ENCODE data around the gene STPG1. TPM values are rescaled to one million over a fixed set of nuclear protein-coding genes. Genes with fewer than 3 reads are reported as not detected.
"Not testable (repeated sequence)": the region's sequence is repeated elsewhere in the genome, so short reads cannot be mapped to it uniquely, and the experiment has no call there.

The STPG1 gene
- total RNA-seq, 1 donor from 2014 or later, result 10.0 TPM

DNA sequence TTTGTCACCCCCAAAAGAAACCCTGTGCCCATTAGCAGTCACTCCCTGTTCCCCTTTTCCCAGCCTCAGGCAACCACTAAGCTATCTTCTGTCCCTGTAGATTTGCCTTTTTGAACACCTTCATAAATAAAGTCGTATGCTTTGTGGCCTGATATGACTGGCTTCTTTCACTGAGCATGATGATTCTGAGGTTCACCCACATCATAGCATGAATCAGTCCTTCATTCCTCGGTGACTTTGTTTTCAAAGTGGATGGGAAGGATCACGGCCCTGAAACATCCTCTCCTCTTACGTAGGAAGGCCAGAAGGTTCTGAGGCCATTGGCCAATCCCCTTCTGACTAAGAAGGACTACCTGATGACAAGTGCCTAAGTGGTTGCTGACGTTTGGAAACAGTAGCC, 41.1 kb upstream of the STPG1 start:
- Mint-ChIP-seq H3K27me3 (ENCODE audit: unreplicated experiment) (no peaks in the 10 kb centered on the region), H3K4me3 (ENCODE audit: unreplicated experiment) (no peak overlapping the region), H3K4me1 (ENCODE audit: unreplicated experiment) (peaks cover 7% of the 10 kb centered on the region), H3K27ac (ENCODE audit: unreplicated experiment) (no peak overlapping the region), H3K9me3 (ENCODE audit: unreplicated experiment) (no peaks in the 10 kb centered on the region), H3K36me3 (ENCODE audit: low read depth, unreplicated experiment) (no peaks in the 10 kb centered on the region)
- DNase-seq (ENCODE audit: low spot score), result no peak
- TF ChIP-seq, protein P1, sequence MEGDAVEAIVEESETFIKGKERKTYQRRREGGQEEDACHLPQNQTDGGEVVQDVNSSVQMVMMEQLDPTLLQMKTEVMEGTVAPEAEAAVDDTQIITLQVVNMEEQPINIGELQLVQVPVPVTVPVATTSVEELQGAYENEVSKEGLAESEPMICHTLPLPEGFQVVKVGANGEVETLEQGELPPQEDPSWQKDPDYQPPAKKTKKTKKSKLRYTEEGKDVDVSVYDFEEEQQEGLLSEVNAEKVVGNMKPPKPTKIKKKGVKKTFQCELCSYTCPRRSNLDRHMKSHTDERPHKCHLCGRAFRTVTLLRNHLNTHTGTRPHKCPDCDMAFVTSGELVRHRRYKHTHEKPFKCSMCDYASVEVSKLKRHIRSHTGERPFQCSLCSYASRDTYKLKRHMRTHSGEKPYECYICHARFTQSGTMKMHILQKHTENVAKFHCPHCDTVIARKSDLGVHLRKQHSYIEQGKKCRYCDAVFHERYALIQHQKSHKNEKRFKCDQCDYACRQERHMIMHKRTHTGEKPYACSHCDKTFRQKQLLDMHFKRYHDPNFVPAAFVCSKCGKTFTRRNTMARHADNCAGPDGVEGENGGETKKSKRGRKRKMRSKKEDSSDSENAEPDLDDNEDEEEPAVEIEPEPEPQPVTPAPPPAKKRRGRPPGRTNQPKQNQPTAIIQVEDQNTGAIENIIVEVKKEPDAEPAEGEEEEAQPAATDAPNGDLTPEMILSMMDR (IDR thresholded peaks at IDR 0.05; ENCODE audit: unreplicated experiment), result no peak

DNA sequence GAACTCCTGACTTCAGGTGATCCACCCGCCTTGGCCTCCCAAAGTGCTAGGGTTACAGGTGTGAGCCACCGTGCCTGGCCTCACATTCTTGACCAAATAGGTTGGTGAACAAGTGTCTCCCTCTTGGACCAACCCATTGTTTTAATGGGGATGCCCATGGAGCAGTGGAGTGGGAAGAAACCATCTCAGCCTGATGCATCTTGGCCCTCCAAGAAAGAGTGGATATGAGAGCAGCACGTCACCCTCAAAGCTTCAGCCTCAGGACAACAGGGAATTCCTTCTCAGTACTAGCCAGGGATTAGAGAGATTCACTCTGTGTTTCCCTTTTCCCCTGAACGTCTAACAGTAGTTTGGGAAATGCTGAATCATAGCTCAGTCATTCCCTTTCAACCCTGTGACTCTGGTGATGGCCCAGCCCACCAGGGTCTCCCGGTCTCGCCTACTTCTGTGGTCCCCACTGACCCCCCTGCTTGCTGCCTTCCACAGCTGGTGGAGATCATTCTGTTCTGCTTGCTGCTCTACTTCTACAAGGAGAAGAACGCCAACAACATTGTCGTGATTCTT, 39.4 kb upstream of the STPG1 start:
- no peak for DNase-seq (ENCODE audit: low spot score)
- Mint-ChIP-seq H3K9me3 (ENCODE audit: unreplicated experiment) (no peaks in the 10 kb centered on the region), H3K27me3 (ENCODE audit: unreplicated experiment) (no peaks in the 10 kb centered on the region), H3K4me1 (ENCODE audit: unreplicated experiment) (peaks cover 7% of the 10 kb centered on the region), H3K27ac (ENCODE audit: unreplicated experiment) (no peak overlapping the region), H3K4me3 (ENCODE audit: unreplicated experiment) (no peak overlapping the region), H3K36me3 (ENCODE audit: low read depth, unreplicated experiment) (no peaks in the 10 kb centered on the region)
- TF ChIP-seq, protein P1 (IDR thresholded peaks at IDR 0.05; ENCODE audit: unreplicated experiment), result no peak

DNA sequence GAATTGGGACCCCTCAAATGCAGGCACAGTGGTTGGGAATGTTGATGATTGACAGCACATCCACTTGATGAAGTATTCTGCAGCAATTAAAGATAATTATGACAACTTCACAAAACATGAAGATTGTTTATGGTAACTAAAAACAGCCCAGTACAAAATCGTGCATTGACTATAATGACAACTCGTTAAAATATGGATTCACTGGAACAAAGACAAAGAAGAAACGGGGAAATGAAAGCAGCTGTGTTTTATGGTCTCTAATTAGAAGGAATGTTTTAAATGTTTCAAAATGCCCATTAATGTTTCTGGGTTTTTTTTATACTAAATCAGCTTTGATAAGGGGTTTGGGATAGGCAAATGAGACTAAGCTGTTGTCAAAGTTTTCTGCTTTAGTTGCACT, 38.2 kb upstream of the STPG1 start:
- Mint-ChIP-seq H3K4me3 (ENCODE audit: unreplicated experiment) (no peak overlapping the region), H3K9me3 (ENCODE audit: unreplicated experiment) (no peaks in the 10 kb centered on the region), H3K27ac (ENCODE audit: unreplicated experiment) (no peak overlapping the region), H3K36me3 (ENCODE audit: low read depth, unreplicated experiment) (no peaks in the 10 kb centered on the region), H3K4me1 (ENCODE audit: unreplicated experiment) (peaks cover 7% of the 10 kb centered on the region), H3K27me3 (ENCODE audit: unreplicated experiment) (peaks cover 1% of the 10 kb centered on the region)
- no peak for DNase-seq (ENCODE audit: low spot score)
- TF ChIP-seq, protein P1 (IDR thresholded peaks at IDR 0.05; ENCODE audit: unreplicated experiment), result no peak

DNA sequence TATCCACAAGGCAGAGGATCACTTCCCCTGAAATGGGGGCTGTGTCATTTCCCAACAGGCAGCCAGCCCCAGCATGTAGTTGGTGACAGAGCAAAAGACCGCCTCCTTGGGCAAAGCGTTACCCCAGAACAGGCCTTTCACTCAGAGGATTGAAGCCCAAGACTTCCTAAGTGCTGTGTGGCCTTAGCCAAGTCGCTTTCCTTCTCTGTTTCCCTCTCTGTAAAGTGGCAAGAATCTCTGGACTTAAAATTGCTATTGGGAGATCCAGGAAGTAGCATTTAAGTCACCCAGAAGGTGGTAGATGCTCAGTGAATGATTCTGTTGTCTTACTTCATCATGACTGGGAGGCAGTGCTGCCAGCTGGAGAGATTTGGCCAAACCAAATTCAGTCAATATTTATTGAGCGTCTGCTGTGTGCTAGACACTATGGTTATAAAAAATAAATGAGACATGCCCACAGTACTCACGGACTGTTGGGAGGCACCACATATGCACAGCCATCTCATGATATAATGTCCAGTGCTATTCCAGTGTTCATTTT, 37.3 kb upstream of the STPG1 start:
- Mint-ChIP-seq H3K4me3 (ENCODE audit: unreplicated experiment) (no peak overlapping the region), H3K27ac (ENCODE audit: unreplicated experiment) (no peak overlapping the region), H3K9me3 (ENCODE audit: unreplicated experiment) (no peaks in the 10 kb centered on the region), H3K27me3 (ENCODE audit: unreplicated experiment) (peaks cover 1% of the 10 kb centered on the region), H3K36me3 (ENCODE audit: low read depth, unreplicated experiment) (peaks cover under 1% of the 10 kb centered on the region), H3K4me1 (ENCODE audit: unreplicated experiment) (peaks cover 7% of the 10 kb centered on the region)
- no peak for DNase-seq (ENCODE audit: low spot score)
- TF ChIP-seq, protein P1 (IDR thresholded peaks at IDR 0.05; ENCODE audit: unreplicated experiment), result no peak

DNA sequence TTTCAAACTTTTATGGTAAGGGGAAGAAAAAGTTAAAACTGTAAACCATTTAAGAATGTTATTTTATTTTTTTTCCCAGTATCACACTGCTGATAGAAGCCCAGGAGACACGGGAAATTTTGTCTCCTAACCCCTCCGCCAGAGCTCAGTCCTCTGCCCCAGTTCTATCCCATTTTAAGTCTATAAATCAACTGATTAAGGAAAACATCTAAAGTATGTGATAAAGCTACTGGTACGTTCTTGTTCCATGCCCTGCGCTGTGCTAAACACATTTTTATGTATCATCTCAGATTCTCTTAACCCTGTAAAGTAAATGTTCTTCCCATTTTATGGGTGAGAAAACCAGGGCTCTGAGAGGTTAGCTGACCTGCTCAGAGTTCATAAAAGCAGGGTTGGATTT, 36.7 kb upstream of the STPG1 start:
- H3K9me3 Mint-ChIP-seq (ENCODE audit: unreplicated experiment), result no peaks in the 10 kb centered on the region
- peaks cover 1% of the 10 kb centered on the region for H3K27me3 Mint-ChIP-seq (ENCODE audit: unreplicated experiment)
- TF ChIP-seq, protein P1 (IDR thresholded peaks at IDR 0.05; ENCODE audit: unreplicated experiment), result no peak
- no peak overlapping the region for H3K4me3 Mint-ChIP-seq (ENCODE audit: unreplicated experiment)
- peaks cover 6% of the 10 kb centered on the region for H3K36me3 Mint-ChIP-seq (ENCODE audit: low read depth, unreplicated experiment)
- DNase-seq (ENCODE audit: low spot score), result no peak
- H3K27ac Mint-ChIP-seq (ENCODE audit: unreplicated experiment), result no peak overlapping the region
- peaks cover 9% of the 10 kb centered on the region for H3K4me1 Mint-ChIP-seq (ENCODE audit: unreplicated experiment)

DNA sequence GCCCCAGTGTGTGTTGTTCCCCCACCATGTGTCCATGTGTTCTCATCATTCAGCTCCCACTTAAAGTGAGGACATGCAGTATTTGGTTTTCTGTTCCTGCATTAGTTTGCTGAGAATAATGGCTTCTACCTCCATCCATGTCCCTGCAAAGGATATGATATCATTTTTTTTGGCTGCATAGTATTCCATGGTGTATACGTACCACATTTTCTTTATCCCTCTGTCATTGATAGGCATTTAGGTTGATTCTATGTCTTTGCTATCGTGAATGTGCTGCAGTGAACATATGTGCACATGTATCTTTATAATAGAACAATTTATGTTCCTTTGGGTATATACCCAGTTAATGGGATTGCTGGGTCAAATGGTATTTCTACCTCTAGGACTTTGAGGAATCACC, 32.9 kb upstream of the STPG1 start:
- peaks cover 18% of the 10 kb centered on the region for H3K4me1 Mint-ChIP-seq (ENCODE audit: unreplicated experiment)
- not testable (repeated sequence) for DNase-seq (ENCODE audit: low spot score); H3K36me3 Mint-ChIP-seq (ENCODE audit: low read depth, unreplicated experiment); H3K27ac Mint-ChIP-seq (ENCODE audit: unreplicated experiment); H3K27me3 Mint-ChIP-seq (ENCODE audit: unreplicated experiment); H3K9me3 Mint-ChIP-seq (ENCODE audit: unreplicated experiment); H3K4me3 Mint-ChIP-seq (ENCODE audit: unreplicated experiment)

All from endothelial cell (in vitro differentiated cells).